NCI-H748 treated with DMSO at 0.1 percent for 48 hours (cell line): ENCODE measurements around the gene CWC22.
"Not testable (repeated sequence)": the region's sequence is repeated elsewhere in the genome, so short reads cannot be mapped to it uniquely, and the experiment has no call there.

Experiments used
- DNase-seq: peaks from one replicate; lab custom pipeline; 2025; lab: John Stamatoyannopoulos, UW

Gene CWC22

DNA sequence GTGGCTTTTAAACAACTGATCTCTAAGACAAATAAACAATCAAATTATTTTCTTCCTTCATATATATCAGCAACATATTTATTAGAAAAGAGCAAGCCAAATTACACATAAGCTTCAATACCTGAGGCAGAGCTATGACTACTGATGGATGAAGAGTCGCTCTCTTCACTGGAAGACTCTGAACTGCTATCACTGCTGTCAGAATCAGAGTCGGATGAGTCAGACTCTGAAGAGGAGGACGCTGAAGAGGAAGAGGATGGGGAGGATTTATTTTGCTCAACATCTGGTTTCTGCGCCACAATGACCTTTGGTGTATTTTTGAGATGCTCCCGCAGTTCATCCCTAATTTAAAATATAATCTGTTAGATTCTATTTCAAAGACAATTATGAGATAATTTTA is 56.7 kb downstream of the CWC22 start:
- no peak for DNase-seq

DNA sequence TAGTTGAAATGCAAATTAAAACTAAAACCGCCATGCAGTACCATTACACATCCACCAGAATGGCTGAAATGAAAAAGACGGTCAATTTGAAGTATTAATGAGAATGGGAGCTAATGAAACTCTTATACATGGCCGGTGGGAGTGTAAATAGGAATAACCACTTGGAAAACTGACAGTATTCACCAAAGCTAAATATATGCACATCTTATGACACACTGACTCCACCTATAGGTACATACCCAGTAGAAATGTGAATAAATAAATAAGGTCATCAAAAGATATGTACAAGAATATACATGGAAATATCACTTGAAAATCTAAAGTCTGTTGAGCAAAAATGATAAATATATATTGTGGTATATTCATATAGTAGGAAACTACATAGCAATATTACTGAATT is 57.7 kb downstream of the CWC22 start:
- no peak for DNase-seq

DNA sequence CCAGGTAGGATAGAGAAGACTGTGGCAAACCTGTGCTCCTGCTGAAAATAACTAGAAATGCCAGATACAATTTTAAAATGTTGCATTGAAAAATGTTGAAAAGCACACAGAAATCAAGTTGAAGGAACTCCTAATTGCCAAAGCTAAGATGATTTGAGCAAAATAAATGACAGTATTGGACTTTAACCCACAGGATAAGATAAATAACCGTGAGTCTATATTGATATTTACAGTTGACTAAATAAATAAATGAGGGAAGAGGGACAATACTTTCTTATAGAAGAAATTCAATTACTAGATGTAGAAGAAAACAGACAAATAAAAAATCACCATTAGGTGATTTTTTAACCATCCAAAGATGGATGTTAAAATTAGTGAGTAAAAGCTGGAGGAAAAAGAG is 59.0 kb downstream of the CWC22 start:
- DNase-seq = no peak

DNA sequence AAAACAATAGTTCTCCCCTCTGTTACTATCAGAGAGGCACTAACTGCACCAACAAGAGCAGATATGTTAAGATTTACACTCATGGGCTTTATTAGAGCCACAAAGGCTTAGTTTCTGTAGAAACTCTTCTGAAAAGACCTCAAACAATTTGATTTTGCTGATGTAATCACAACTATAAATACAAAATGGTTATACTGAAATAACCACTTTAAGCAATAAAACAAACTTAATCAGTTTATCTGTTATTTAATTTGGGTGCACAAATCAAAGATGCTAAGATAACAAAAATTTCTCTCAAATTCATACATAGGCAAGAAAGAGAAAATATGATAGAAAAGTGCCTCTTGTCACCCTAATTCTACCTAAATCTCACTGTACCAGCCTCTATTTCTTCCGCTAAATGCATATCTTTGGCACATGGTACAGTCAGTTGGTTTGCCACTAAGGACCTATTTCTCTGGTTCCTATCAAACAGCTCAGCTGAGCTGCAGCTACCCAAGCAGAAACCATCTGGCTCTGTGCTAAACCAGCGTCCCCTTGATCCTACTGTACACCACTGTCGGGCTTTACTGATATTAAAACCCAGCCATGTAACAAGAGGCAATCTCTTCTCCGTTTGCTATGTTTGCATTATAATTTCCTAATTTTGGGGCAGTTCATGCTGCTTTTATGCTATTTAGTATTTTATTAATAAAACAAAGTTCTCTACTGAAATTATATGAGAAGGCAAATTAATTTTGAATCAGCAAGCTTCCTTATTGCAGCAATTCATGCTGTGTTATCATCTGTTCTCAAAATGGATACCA is 60.1 kb downstream of the CWC22 start:
- DNase-seq = no peak

DNA sequence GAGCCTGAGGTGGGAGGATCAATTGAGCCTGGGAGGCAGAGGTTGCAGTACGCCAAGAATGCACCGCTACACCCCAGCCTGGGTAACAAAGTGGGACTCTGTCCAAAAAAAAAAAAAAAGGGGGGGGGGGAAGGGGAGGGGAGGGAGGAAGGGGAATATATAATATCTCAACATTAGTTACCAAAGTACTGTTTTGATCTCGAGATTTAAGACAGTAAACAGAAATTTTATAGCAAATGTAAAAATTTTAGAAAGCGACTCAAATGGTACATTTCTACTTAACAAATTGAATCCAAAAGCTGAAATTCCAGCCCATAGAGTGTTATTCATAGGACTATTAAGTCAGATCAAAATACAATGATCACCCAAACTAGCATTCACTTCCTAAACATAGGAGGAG is 60.8 kb downstream of the CWC22 start:
- no peak for DNase-seq

DNA sequence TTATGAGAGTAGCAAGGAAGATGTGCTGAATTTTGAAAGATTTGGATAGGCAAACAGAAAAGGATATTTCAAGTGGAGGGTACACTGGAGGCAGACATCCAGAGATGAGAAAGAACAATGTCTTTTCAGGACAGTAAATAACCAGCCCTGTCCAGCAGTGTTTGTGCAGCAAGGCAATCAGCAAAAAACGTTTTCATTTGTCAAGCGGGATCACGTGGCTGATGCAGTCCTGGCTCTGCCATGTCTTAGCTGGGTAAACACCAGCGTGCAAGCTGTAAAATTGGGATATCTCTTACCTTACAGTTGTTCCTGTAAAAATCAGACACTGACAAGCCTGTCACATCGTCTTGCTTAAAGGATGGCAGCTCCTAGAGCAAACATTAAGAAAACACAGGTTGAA is 67.8 kb downstream of the CWC22 start:
- no peak for DNase-seq

DNA sequence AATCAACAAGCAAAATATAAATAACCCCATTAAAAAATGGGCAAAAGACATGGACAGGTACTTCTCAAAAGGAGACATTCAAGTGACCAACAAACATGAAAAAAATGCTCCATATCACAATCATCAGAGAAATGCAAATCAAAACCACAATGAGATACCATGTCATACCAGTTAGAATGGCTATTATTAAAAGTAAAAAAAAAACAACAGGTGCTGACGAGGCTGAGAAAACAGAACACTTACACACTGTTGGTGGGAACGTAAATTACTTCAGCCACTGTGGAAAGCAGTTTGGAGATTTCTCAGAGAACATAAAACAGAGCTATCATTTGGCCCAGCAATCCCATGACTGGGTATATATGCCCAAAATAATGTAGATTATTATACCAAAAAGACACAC is 69.1 kb downstream of the CWC22 start:
- no peak for DNase-seq

DNA sequence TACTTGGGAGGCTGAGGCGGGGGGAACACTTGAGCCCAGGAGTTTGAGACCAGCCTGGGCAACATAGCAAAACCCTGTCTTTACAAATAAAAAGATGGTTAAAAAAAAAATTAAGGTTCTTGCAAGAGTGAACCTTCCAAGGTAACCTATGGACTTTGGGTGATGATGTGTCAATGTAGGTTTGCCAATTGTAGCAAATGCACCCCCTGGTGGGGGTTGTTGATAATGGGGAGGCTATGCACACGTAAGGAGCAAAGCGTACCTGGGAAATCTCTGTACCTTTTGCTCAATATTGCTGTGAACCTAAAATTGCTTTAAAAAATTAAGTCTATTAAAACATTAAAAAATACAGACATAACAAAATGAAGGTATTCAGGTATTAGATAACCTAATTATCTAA is 70.4 kb downstream of the CWC22 start:
- no peak for DNase-seq

DNA sequence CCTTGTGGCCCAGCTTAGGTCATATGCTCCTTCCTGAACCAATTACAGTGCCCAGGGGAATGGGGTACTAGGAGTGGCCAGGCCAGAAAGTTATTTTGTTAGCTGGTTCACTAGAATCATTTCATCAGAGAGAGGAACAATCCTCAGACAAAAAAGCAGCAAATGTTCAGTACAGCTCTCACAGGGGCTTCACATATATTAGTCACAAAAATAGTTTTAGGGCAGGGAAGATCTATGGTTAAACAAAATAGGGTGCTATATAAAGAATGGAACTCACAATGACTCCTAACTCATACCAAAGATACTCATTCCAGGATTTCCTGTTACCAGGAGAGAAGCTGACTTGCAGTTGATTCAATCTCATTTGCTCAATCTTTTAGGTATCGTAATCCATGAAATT is 71.0 kb downstream of the CWC22 start:
- no peak for DNase-seq

DNA sequence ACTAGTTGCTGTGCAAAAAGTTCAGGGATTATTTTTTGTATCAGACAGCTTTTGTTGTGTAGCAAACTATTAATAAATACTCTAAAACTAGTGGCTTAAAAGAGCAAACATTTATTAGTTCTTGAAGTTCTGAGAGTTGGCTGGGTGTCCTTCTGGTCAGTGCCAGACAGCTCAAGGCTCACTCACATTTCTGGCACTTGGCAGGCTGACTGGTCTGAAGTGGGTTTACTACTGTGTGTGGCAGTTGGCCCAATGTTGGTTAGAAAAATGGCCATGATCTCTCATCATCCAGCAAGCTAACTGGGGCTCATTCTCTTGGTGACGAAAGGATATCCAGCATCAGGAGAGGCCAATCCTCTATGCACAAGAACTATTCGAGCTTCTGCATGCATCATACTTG is 74.3 kb downstream of the CWC22 start:
- no peak for DNase-seq

DNA sequence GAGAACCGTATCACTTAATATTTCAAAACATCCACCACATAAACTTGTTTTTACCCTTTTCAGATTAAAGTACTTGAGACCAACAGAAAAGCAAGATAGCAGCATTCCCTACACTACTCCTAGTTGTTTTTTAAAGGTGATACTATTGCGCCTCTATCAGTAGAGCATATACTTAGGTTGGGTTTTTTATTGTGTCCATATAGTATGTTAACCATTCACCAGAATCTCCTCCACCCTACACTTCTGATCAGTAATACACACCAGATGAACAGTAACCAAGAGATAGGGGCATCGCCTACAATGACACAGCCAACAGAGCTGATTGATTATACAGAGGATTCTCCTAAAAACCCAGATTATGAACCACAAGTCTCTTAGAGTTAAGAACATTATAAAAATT is 75.6 kb downstream of the CWC22 start:
- no peak for DNase-seq

DNA sequence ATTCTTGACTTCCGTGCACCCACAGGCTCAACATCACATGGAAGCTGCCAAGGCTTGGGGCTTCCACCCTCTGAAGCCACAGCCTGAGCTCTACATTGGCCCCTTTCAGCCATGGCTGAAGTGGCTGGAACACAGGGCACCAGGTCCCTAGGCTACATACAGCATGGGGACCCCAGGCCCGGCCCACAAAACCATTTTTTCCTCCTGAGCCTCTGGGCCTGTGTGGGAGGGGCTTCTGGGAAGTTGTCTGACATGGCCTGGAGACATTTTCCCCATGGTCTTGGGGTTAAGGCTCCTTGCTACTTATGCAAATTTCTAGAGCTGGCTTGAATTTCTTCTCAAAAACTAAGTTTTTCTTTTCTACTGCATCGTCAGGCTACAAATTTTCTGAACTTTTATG is 77.1 kb downstream of the CWC22 start:
- DNase-seq = not testable (repeated sequence)

DNA sequence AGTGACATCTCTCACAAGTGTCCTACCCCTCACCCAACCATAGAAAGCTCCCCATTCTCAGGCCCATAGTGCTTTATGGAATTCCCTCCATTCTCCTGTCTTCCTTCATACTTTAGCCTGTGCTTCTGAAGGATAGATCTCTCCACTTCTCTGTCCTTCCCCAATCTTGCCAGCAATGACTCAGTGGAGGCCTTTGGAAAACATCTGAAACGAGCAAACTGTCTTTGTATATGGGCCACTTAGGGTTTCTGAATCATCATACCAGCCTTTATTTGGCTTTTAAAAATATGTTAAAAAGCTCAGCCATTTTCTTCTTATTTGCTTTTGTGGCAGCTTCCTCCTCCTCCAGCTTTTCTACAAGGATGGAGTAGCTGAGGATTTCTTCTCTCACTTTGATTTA is 80.1 kb downstream of the CWC22 start:
- DNase-seq = no peak

DNA sequence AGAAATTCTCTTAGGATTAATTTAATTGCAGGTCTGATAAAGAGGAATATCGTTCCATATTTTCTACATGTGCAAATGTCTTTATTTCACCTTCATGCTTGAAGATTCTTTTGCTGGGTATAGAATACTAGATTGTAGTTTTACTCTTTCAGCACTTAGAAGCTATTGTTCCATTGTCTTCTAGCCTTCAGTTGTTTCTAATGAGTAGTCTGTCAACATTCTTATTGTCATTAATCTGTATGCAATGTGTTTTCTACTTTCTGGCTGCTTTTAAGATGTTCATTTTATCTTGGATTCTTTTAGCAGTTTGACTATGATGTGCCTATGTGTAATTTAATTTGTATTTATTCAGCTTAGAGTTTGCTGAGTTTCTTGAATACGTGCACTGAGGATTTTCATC is 81.4 kb downstream of the CWC22 start:
- no peak for DNase-seq

DNA sequence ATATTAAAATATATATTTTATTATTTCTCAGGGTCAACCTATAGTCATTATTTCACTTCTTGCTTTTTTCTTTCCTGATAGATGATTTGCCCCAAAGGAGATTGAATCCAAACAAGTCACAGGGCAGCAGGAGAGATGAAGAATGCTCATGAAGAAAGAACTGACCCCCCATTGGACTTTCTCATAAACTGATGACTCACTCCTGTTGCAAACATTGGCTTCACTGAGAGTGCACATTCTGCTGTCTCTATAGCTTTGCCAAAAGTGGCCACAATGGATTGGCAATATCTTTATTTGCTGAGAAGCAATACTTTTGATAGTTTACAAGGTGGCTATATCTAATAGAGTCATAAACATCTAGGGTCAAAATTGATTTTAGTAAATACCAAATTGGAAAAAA is 89.8 kb downstream of the CWC22 start:
- no peak for DNase-seq

DNA sequence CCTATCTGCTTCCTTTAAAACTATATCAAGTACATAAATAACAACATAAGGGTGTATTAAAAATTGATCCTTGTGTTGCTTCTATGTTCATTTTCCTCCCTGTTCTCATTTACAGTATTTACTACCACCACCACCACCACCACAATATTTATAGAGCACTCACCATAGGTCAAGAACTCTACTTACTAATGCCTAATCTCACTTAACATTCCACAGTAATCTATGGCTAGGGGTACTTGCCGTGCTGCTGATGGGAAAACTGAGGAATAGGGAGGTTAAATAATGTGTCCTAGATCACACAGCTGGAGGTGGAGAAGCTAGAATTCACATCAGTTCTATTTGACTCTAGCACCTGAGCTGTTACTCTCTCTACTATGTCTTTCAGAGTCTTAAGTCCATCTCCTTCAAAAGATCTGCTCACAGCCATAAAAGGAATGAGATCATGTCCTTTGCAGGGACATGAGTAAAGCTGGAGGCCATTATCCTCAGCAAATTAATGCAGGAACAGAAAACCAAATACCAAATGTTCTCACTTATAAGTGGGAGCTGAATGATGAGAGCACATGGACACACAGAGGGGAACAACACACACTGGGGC is 91.6 kb downstream of the CWC22 start:
- no peak for DNase-seq

DNA sequence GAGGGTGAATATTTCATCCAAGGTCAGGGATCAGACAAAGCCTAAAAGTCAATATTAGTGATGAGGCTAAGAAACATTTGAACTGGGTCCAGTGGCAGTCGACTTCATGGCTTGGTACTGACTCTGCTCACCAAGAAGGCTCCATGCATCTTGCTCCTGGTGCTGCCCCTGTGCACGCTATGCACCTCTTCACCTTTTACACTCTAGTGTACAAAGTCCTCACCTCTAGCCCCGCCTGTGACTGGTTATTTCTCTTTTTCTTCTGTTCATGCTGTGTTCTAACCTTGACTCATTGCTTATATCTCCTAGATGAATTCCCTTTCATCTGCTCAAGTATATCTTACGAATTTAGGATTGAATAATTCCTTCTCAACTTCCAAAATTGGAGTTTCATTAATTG is 93.3 kb downstream of the CWC22 start:
- DNase-seq = no peak

DNA sequence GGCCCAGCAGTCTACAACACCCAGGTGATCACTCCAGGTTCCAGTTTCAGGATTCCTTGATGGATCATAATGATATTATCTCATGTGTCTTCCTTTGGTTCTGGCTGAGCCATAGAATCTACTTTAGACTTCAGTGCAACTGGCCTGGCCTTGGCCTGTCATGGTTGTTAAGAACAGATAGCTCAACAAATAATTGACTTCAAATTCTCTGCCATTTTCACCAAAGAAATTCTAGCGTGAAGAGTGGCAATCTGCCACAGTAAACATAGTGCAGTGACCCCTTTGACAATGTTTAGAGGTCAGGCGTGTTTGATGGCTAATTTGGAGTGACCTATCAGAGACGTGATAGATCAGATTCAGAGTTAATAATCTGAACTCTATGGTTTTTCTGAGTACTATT is 95.5 kb downstream of the CWC22 start:
- no peak for DNase-seq

DNA sequence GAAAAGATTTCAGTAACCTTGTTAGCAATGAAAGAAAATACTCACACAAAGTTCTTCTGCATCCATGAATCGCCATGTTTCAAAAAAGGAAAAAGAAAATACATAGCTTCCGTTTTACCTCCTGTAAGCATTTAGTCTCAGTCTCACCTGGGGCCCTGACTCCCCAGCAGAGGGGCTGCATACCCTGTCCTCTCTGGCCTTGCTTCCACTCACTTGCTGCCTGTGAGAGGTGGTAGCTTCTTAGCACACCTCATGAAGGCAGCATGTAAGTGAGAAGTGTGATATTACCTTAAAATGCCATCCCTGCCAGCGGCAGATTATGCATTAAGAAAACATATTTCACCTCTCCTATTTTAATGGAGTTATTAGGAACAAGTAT is 96.4 kb downstream of the CWC22 start:
- no peak for DNase-seq

DNA sequence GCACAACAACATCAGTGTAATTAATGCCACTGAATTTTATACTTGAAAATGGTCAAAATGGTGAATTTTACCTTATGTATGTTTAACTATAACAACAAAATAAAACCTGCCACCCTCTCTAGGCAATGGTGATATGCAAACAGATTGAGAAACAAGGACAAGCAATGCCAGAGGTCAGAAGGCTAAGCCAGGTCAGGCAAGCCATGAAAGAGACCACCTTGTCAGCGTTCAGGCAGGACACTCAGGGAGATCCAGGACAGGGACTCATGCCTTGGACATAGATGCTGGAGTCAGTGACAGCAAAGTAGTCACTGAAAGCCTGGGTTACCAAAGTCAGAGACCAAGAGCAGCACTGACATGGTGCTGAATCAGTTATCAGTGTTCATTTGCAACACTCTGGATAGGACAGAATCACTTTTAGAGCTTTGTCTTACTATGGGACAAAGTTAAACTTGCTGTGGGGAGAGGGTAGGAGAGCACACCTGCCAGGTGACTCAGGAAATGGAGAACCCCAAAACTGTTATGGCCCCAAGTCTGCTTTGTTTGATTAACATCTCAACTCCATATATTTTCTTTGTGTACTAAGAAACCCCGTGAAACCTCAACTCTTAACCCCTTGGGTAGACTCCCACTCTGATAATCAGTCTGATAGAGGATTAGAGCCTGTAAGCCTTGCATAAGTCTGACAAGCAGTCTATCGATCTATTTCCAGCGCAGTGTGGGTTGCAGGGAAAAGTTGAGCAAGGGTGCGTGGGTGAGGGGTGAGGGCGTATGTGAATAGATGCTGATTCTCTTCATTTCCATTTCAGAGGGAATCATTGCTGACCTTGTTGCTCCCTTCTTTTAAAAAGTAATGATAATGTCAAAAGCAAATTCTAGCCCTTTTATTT is 97.0 kb downstream of the CWC22 start:
- no peak for DNase-seq

DNA sequence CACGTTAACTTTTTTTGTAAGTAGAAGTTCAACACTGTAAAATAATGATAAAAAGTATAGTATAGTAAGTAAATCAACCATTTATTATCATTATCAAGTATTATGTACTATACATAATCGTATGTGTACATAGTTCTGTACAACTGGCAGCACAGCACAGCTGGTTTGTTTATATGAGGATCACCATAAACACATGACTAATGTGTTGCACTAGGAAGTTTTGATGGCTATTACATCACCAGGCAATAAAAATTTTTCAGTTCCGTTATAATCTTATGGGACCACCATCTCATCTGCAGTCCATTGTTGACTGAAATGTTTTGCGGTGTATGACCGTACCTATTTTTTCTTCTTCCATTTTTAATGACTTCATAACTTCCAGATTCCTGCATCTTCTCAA is 106.4 kb downstream of the CWC22 start:
- no peak for DNase-seq

DNA sequence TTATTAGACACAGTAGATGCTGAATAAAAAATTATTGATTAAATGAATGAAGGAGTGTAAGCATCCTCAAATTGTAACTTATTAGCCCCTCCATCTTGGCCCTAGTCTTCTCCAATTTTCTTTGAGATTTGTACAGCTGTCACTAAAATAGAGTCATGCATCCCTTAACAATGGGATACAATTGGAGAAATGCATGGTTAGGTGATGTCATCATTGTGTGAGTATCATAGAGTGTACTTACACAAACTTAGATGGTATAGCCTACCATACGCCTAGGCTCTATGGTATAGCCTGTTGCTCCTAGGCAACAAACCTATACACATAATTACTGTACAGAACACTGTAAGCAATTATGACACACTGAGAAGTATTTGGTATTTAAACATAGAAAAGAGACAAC is 107.4 kb downstream of the CWC22 start:
- DNase-seq = no peak

DNA sequence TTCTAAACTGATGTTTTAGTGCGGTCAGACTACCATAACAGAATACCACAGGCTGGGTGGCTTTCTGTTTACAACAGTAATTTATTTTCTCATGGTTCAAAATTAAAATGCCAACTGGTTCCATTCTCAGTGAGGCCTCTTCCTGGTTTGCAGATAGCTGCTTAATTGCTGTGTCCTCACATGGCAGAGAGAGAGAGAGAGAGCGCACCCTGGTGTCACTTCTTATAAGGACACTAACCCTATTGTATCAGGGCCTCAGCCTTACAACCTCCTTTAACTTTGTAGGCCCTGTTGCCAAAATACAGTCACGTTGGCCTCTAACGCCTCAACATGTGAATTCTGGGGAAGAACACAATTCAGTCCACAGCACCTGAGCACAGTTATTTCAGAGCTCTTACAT is 108.2 kb downstream of the CWC22 start:
- peak; percentile 44 for DNase-seq
